Liver (tissue), 9 donors: ENCODE measurements around the gene HUWE1. TPM values are rescaled to one million over a fixed set of nuclear protein-coding genes. Genes with fewer than 3 reads are reported as not detected.
A peak's percentile ranks its signal among the peaks of the same experiment; 100 is the strongest.

Source experiments
- DNase-seq: peaks from one replicate; pipeline ENCODE4 v3.0.0-alpha.2; 2017; ENCODE audit warnings: low spot score
- H3K27ac ChIP-seq, 2 donors: one replicate each; pipeline ENCODE4 v1.7.0; 2013; ENCODE audit warnings: inconsistent platforms in 2 of 2, low read length in 2 of 2, control low read depth in 1 of 2, low read depth in 1 of 2, mild to moderate bottlenecking in 1 of 2
- H3K27me3 ChIP-seq, 4 donors: one replicate each; pipeline versions ENCODE4 v1.6.1 to v1.7.0; 2013; ENCODE audit warnings: low read length in 3 of 4, inconsistent platforms in 1 of 4, mild to moderate bottlenecking in 1 of 4, moderate library complexity in 1 of 4; ENCODE audit not compliant: control insufficient read depth in 4 of 4, insufficient read depth in 4 of 4
- H3K36me3 ChIP-seq, 4 donors: one replicate each; pipeline versions ENCODE4 v1.6.1 to v1.7.0; 2013; ENCODE audit warnings: low read length in 3 of 4, mild to moderate bottlenecking in 3 of 4, low read depth in 1 of 4, moderate library complexity in 1 of 4; ENCODE audit not compliant: control insufficient read depth in 4 of 4, insufficient read depth in 3 of 4
- H3K4me1 ChIP-seq, 4 donors: one replicate each; pipeline versions ENCODE4 v1.6.1 to v1.7.0; 2013; ENCODE audit warnings: low read length in 3 of 4, mild to moderate bottlenecking in 3 of 4, moderate library complexity in 1 of 4; ENCODE audit not compliant: control insufficient read depth in 4 of 4, insufficient read depth in 4 of 4
- H3K4me3 ChIP-seq, 3 donors: one replicate each; pipeline versions ENCODE4 v1.6.1 to v1.7.0; 2013; ENCODE audit warnings: low read length in 3 of 3, control low read depth in 1 of 3, low read depth in 1 of 3, mild to moderate bottlenecking in 1 of 3
- H3K9ac ChIP-seq, 2 donors: one replicate each; pipeline ENCODE4 v1.7.0; 2013; ENCODE audit warnings: low read length in 2 of 2, mild to moderate bottlenecking in 2 of 2, moderate library complexity in 2 of 2, control low read depth in 1 of 2, low read depth in 1 of 2
- H3K9me3 ChIP-seq, 4 donors: one replicate each; pipeline versions ENCODE4 v1.6.1 to v1.7.0; 2013; ENCODE audit warnings: low read length in 3 of 4; ENCODE audit not compliant: control insufficient read depth in 4 of 4
- ATF3 ChIP-seq: IDR thresholded peaks from 2 replicates; pipeline ENCODE4 v1.6.1; 2016; ENCODE audit warnings: antibody characterized with exemption
- CTCF ChIP-seq: fragments of 150-350 bp; IDR thresholded peaks from 2 replicates; pipeline ENCODE4 v1.5.1; 2017; ENCODE audit warnings: improper control_type of control experiment, low read depth, low read length; ENCODE audit not compliant: missing input control
- EGR1 ChIP-seq, 2 donors: IDR thresholded peaks; 2 replicates each; pipeline ENCODE4 v1.6.1; 2016 to 2018; ENCODE audit warnings: antibody characterized with exemption in 2 of 2, low read depth in 2 of 2
- FOXA1 ChIP-seq: IDR thresholded peaks from 2 replicates; pipeline ENCODE4 v1.6.1; 2016; ENCODE audit warnings: antibody characterized with exemption
- FOXA2 ChIP-seq: IDR thresholded peaks from 2 replicates; pipeline ENCODE4 v1.6.1; 2016; ENCODE audit warnings: antibody characterized with exemption
- GABPA ChIP-seq, 2 donors: IDR thresholded peaks in 1 of 2; conservative IDR thresholded peaks in 1 of 2; 2 replicates each; pipeline ENCODE4 v1.6.1; 2016; ENCODE audit warnings: antibody characterized with exemption in 2 of 2, mild to moderate bottlenecking in 1 of 2, moderate library complexity in 1 of 2
- HNF4A ChIP-seq, 2 donors: conservative IDR thresholded peaks; 2 replicates each; pipeline ENCODE4 v1.6.1; 2016; ENCODE audit warnings: antibody characterized with exemption in 2 of 2, mild to moderate bottlenecking in 2 of 2
- HNF4G ChIP-seq: IDR thresholded peaks from 2 replicates; pipeline ENCODE4 v1.6.1; 2016; ENCODE audit warnings: antibody characterized with exemption
- JUND ChIP-seq, 2 donors: IDR thresholded peaks; 2 replicates each; pipeline ENCODE4 v1.6.1; 2016; ENCODE audit warnings: antibody characterized with exemption in 2 of 2
- MAX ChIP-seq: IDR thresholded peaks from 2 replicates; pipeline ENCODE4 v1.6.1; 2016; ENCODE audit warnings: antibody characterized with exemption
- NR2F2 ChIP-seq: IDR thresholded peaks from 2 replicates; pipeline ENCODE4 v1.6.1; 2016; ENCODE audit warnings: antibody characterized with exemption
- RAD21 ChIP-seq, 2 donors: IDR thresholded peaks; 2 replicates each; pipeline ENCODE4 v1.6.1; 2016; ENCODE audit warnings: antibody characterized with exemption in 2 of 2, mild to moderate bottlenecking in 2 of 2
- REST ChIP-seq: IDR thresholded peaks from 2 replicates; pipeline ENCODE4 v1.6.1; 2016; ENCODE audit warnings: antibody characterized with exemption, mild to moderate bottlenecking
- RXRA ChIP-seq, 2 donors: IDR thresholded peaks; 2 replicates each; pipeline ENCODE4 v1.6.1; 2017 to 2018; ENCODE audit warnings: antibody characterized with exemption in 2 of 2, mild to moderate bottlenecking in 1 of 2
- SP1 ChIP-seq: IDR thresholded peaks from 2 replicates; pipeline ENCODE4 v1.6.1; 2018; ENCODE audit warnings: antibody characterized with exemption, mild to moderate bottlenecking
- TAF1 ChIP-seq: conservative IDR thresholded peaks from 2 replicates; pipeline ENCODE4 v1.6.1; 2016; ENCODE audit warnings: antibody characterized with exemption, mild to moderate bottlenecking
- YY1 ChIP-seq: IDR thresholded peaks from 2 replicates; pipeline ENCODE4 v1.6.1; 2016; ENCODE audit warnings: antibody characterized with exemption, mild to moderate bottlenecking
- ZBTB33 ChIP-seq: IDR thresholded peaks from 2 replicates; pipeline ENCODE4 v1.6.1; 2016; ENCODE audit warnings: antibody characterized with exemption
- WGBS: extraction: QIAGEN DNeasy Blood & Tissue Kit; methylation state at CpG from one replicate; pipeline ENCODE4 v1.1.7; 2013; 5-methylcytosine and 5-hydroxymethylcytosine counted together
- polyA plus RNA-seq, 2 donors: library from polyadenylated mRNA; stranded (reverse) in 1 of 2; unstranded in 1 of 2; fragments of 200-250 nt in 1 of 2; fragments of >200 nt in 1 of 2; fragmentation: Nextera tagmentation in 1 of 2; extraction: Ambion mirVana in 1 of 2; gene quantifications; one replicate each; pipeline versions ENCODE4 v1.2.1 to v1.2.3, GENCODE V29; 2013 to 2015
- total RNA-seq, 2 donors: library from RNA; depleted of rRNA; stranded (reverse); fragments of >200 nt; gene quantifications; one replicate each; pipeline ENCODE4 v1.2.3, GENCODE V29; 2014
- donor health status: healthy.
- donor health status: healthy.
- donor health status: healthy.
- donor health status: healthy.
- donor health status: healthy.

Gene HUWE1
- total and polyA plus RNA-seq, 4 donors: 20.2 to 75.8 (median 37.7) TPM

- peak overlapping the region; percentile 57 to 96 for H3K27ac ChIP-seq
- TF ChIP-seq SP1 (no peak), YY1 (peak; percentile 32), MAX (no peak), CTCF (no peak), EGR1 (IDR thresholded peaks at IDR 0.05; ENCODE audit: low read depth in 2 of 2) (peak in 1 of 2 donors; percentile 53), RXRA (IDR thresholded peaks at IDR 0.05) (peak in 1 of 2 donors; percentile 19), TAF1 (no peak), RAD21 (IDR thresholded peaks at IDR 0.05) (no peak), HNF4G (no peak)
- peaks cover 0 to 2% (median 0%) of the 10 kb centered on the region in 4 donors for H3K9me3 ChIP-seq
- H3K36me3 ChIP-seq: peaks cover 0 to 3% (median 0%) of the 10 kb centered on the region in 4 donors
- 5% methylated on average over 18 of the region's 18 CpGs for WGBS
- H3K4me3 ChIP-seq: peak overlapping the region in 2 of 3 donors; percentile 66 to 68
- peaks cover 0 to 19% (median 6%) of the 10 kb centered on the region in 4 donors for H3K4me1 ChIP-seq
- H3K27me3 ChIP-seq: no peaks in the 10 kb centered on the region
- DNase-seq: no peak
- peak overlapping the region; percentile 23 to 81 for H3K9ac ChIP-seq
Observed at GRCh38 chrX:53684415-53685192, 1.9 kb downstream of the HUWE1 start.

- TF ChIP-seq FOXA2 (no peak), MAX (peak; percentile 56), GABPA (IDR thresholded peaks at IDR 0.05 in 1 of 2, conservative IDR thresholded peaks at IDR 0.05 in 1 of 2) (no peak), JUND (IDR thresholded peaks at IDR 0.05) (no peak), ATF3 (no peak), ZBTB33 (peak; percentile 100), EGR1 (IDR thresholded peaks at IDR 0.05; ENCODE audit: low read depth in 2 of 2) (peak in 1 of 2 donors; percentile 56), SP1 (peak; percentile 60), HNF4A (conservative IDR thresholded peaks at IDR 0.05) (peak in 1 of 2 donors; percentile 4), NR2F2 (no peak), RAD21 (IDR thresholded peaks at IDR 0.05) (no peak), FOXA1 (no peak), TAF1 (peak; percentile 23), CTCF (no peak), REST (peak; percentile 29), HNF4G (no peak), RXRA (IDR thresholded peaks at IDR 0.05) (peak in 1 of 2 donors; percentile 13), YY1 (peak; percentile 91)
- H3K27ac ChIP-seq: peak overlapping the region; percentile 82 to 96
- WGBS: under 1% methylated on average over 80 of the region's 80 CpGs
- peaks cover 0 to 2% (median 0%) of the 10 kb centered on the region in 4 donors for H3K9me3 ChIP-seq
- peak; percentile 84 for DNase-seq
- H3K27me3 ChIP-seq: no peaks in the 10 kb centered on the region
- peak overlapping the region; percentile 23 to 91 for H3K9ac ChIP-seq
- H3K36me3 ChIP-seq: peaks cover 0 to 4% (median 2%) of the 10 kb centered on the region in 4 donors
- peaks cover 0 to 19% (median 6%) of the 10 kb centered on the region in 4 donors for H3K4me1 ChIP-seq
- peak overlapping the region; percentile 66 to 90 (median 80) for H3K4me3 ChIP-seq
Observed at GRCh38 chrX:53683556-53684414, 2.7 kb downstream of the HUWE1 start.
